HepG2 (cell line): Measurements from ENCODE around the gene RUVBL1. TPM values are rescaled to one million over a fixed set of nuclear protein-coding genes. Genes with fewer than 3 reads are reported as not detected.

Experiments used
- BATF2 ChIP-seq: sonication (generic); formaldehyde crosslinking; IDR thresholded peaks from 2 replicates; pipeline ENCODE4 v1.8.0; 2022; ENCODE audit warnings: mild to moderate bottlenecking, missing genetic modification reagents, moderate library complexity
- EZH2 ChIP-seq: conservative IDR thresholded peaks from 2 replicates; pipeline ENCODE4 v1.6.1; 2012; ENCODE audit warnings: mild to moderate bottlenecking, low read depth, low read length, moderate library complexity
- HDAC6 ChIP-seq: fragments of 200-600 bp; sonication (generic); IDR thresholded peaks from 2 replicates; pipeline ENCODE4 v1.7.0; 2017; ENCODE audit warnings: mild to moderate bottlenecking, antibody characterized with exemption, low read length, low read depth
- KLF12 ChIP-seq: sonication (generic); formaldehyde crosslinking; IDR thresholded peaks from 2 replicates; pipeline ENCODE4 v1.4.0; 2020; ENCODE audit warnings: missing genetic modification reagents, borderline replicate concordance
- KLF16 ChIP-seq, 2 experiments: sonication (generic) in 1 of 2; formaldehyde crosslinking in 1 of 2; IDR thresholded peaks; 2 replicates each; pipeline versions ENCODE4 v1.6.1 to v1.8.0; 2016 to 2023; ENCODE audit warnings: missing genetic modification reagents in 2 of 2, missing compliant biosample characterization in 1 of 2
- RARA ChIP-seq: IDR thresholded peaks from 2 replicates; pipeline ENCODE4 v1.6.1; 2016; ENCODE audit warnings: missing genetic modification reagents, missing compliant biosample characterization
- TGIF2 ChIP-seq: IDR thresholded peaks from 2 replicates; pipeline ENCODE4 v1.6.1; 2016; ENCODE audit warnings: control low read depth, missing compliant biosample characterization
- ZBTB4 ChIP-seq: sonication (generic); formaldehyde crosslinking; IDR thresholded peaks from 2 replicates; pipeline ENCODE4 v1.4.0; 2020; ENCODE audit warnings: missing genetic modification reagents, mild to moderate bottlenecking, borderline replicate concordance
- ZBTB40 ChIP-seq, 2 experiments: fragments of 450-650 bp in 1 of 2; sonication (generic) in 1 of 2; formaldehyde crosslinking in 1 of 2; IDR thresholded peaks; 2 replicates each; pipeline versions ENCODE4 v1.6.1 to v1.8.0; 2016 to 2022; ENCODE audit warnings: antibody characterized with exemption in 1 of 2, mild to moderate bottlenecking in 1 of 2, missing genetic modification reagents in 1 of 2
- ZFP37 ChIP-seq: sonication (generic); formaldehyde crosslinking; IDR thresholded peaks from 2 replicates; pipeline ENCODE4 v1.4.0; 2020; ENCODE audit warnings: missing genetic modification reagents, borderline replicate concordance
- ZNF232 ChIP-seq: sonication (generic); formaldehyde crosslinking; IDR thresholded peaks from 2 replicates; pipeline ENCODE4 v1.4.0; 2020; ENCODE audit warnings: missing genetic modification reagents, borderline replicate concordance
- ZNF329 ChIP-seq: sonication (generic); formaldehyde crosslinking; IDR thresholded peaks from 2 replicates; pipeline ENCODE4 v1.9.0; 2021; ENCODE audit warnings: low read depth, mild to moderate bottlenecking, missing genetic modification reagents
- ZNF337 ChIP-seq: sonication (generic); formaldehyde crosslinking; IDR thresholded peaks from 2 replicates; pipeline ENCODE4 v1.5.1; 2020; ENCODE audit warnings: missing genetic modification reagents, low read depth, mild to moderate bottlenecking, borderline replicate concordance
- ZNF33A ChIP-seq: sonication (generic); formaldehyde crosslinking; IDR thresholded peaks from 2 replicates; pipeline ENCODE4 v1.5.1; 2020; ENCODE audit warnings: missing genetic modification reagents, mild to moderate bottlenecking, moderate library complexity, borderline replicate concordance
- ZNF557 ChIP-seq: sonication (generic); formaldehyde crosslinking; IDR thresholded peaks from 2 replicates; pipeline ENCODE4 v1.4.0; 2020; ENCODE audit warnings: missing genetic modification reagents
- ZNF777 ChIP-seq: sonication (generic); formaldehyde crosslinking; IDR thresholded peaks from 2 replicates; pipeline ENCODE4 v1.4.0; 2020; ENCODE audit warnings: missing genetic modification reagents
- polyA plus RNA-seq, 8 experiments: library from polyadenylated mRNA; depleted of rRNA in 3 of 8; stranded (reverse) in 7 of 8; unstranded in 1 of 8; fragments of >200 nt; fragmentation: Illumina TruSeq in 4 of 8; extraction: Trizol in 4 of 8; gene quantifications; 2 replicates each; pipeline versions ENCODE4 v1.2.1 to v1.2.3, GENCODE V29; 2011 to 2016; ENCODE audit warnings: low read depth in 4 of 8, missing spikeins in 1 of 8, mixed read lengths in 1 of 8; ENCODE audit not compliant: insufficient read depth in 1 of 8
- total RNA-seq, 5 experiments: library from RNA; depleted of rRNA; stranded (reverse); fragments of >200 nt; fragmentation: Illumina TruSeq; extraction: Trizol; gene quantifications; 2 replicates each; pipeline ENCODE4 v1.2.3, GENCODE V29; 2016; ENCODE audit warnings: low read depth in 1 of 5

RUVBL1 gene
- total and polyA plus RNA-seq, 2 of the 13 experiments (the other 11 are each of a cell fraction or from before 2014, with no cell fraction given) = 32.7 to 86.3 TPM

- no peak for TF ChIP-seq ZBTB40 (IDR thresholded peaks at IDR 0.05)
- no peak for TF ChIP-seq ZBTB40 (CRISPR knock-in tag; IDR thresholded peaks at IDR 0.05)
- no peak for TF ChIP-seq ZNF33A (CRISPR knock-in tag)
- no peak for TF ChIP-seq ZBTB4 (CRISPR knock-in tag)
- no peak for TF ChIP-seq BATF2 (CRISPR knock-in tag)
- no peak for TF ChIP-seq ZNF337 (CRISPR knock-in tag)
- TF ChIP-seq KLF12 (CRISPR knock-in tag) = 0 out of 2 replicates have a peak, but pooled peaks have one; percentile 57
- TF ChIP-seq ZNF557 = no peak
- TF ChIP-seq ZFP37 (CRISPR knock-in tag) = no peak
- TF ChIP-seq KLF16 (CRISPR knock-in tag; IDR thresholded peaks at IDR 0.05) = no peak
- no peak for TF ChIP-seq ZNF232 (CRISPR knock-in tag)
- TF ChIP-seq ZNF777 = no peak
- TF ChIP-seq ZNF329 (CRISPR knock-in tag) = peak; percentile 72; the same call in 1 of the 2 replicates
- no peak for TF ChIP-seq HDAC6
- 0 out of 2 replicates have a peak, but pooled peaks have one; percentile 48 for TF ChIP-seq TGIF2
- no peak for TF ChIP-seq RARA
- TF ChIP-seq EZH2 = no peak
These were observed 70.8 kb downstream of the RUVBL1 start (continued) for GRCh38 chr3:128052595-128053351.
